DOHH2 (cell line): Measurements from ENCODE around the gene VSX1.

Source experiments
- CTCF ChIP-seq: fragments of 200-600 bp; sonication (generic); IDR thresholded peaks from one replicate; pipeline ENCODE4 v1.5.1; 2014; ENCODE audit warnings: antibody characterized with exemption, mild to moderate bottlenecking, low read depth, low read length; ENCODE audit not compliant: poor library complexity, severe bottlenecking
- EZH2phosphoT487 ChIP-seq: fragments of 200-600 bp; sonication (generic); IDR thresholded peaks from 2 replicates; pipeline ENCODE4 v1.6.1; 2017; ENCODE audit warnings: borderline replicate concordance, mild to moderate bottlenecking, antibody characterized with exemption, low read length, moderate library complexity, mixed read lengths

GRCh38 chr20:25059866-25060465, 22.0 kb downstream of the VSX1 start:
- TF ChIP-seq CTCF = no peak
- no peak for TF ChIP-seq EZH2phosphoT487
